GM18858 (cell line): ENCODE measurements around the gene OLFML1.
A peak's percentile ranks its signal among the peaks of the same experiment; 100 is the strongest.

Source experiments
- ATAC-seq: cut with Tn5 transposase; IDR thresholded peaks from one replicate; pipeline ENCODE4 v1.9.1; 2021; ENCODE audit not compliant: unreplicated experiment

The OLFML1 gene

DNA sequence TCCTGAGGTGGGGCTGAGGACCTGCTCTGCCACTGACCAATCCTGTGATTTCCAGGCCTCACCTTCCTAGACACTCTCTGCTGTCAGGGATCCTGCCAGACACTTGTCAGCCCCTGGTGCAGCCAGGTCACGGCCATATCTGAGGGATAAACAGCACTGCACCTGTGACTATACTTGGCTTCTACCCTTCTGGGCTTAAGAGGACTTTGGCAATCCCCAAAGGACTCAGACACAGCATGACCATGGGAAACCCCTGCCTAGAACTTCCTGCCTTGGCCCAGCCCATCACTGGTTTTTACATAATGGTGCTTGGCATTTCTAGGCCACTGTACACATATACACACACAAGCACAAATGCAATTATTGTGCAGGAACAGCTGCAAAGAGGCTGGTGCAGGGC is 11.6 kb upstream of the OLFML1 start:
- peak; percentile 86 for ATAC-seq

DNA sequence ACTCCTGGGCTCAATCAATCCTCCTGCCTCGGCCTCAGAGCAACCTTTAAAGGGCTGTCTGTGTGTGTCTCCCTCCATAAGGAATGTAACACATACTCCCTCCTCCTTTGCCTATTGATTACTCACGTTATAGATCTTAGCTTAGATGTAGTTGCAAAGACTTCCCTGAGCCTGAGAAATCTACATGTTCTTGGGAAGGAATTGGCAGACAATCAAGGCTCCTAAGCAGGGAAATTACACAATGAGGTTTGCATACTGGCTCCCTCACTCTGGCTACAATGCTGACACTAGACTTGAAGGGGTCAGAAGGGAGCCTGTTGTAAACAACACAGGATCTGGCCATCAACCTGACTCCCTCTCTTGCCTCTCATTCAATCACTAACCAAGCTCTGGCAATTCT is 5.2 kb upstream of the OLFML1 start:
- ATAC-seq = no peak

DNA sequence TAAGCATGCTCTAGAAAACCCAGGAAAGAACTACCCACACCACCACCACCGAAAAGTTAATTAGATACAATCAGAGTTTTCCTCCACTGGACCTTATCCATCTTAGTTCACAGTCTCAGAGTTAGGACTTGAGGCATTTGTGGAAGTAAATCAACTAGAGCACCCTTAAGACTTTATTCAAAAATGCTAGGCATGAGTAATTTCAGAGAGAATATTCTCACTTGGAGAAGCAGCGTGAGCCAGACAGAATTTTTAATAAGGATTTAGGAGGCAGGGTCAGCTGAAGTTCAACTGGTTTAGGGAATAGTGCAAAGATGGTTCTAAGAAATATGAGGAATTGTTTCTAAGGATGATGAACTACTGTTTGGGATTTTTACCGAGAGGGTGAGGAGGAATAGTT is 1.2 kb upstream of the OLFML1 start:
- no peak for ATAC-seq

DNA sequence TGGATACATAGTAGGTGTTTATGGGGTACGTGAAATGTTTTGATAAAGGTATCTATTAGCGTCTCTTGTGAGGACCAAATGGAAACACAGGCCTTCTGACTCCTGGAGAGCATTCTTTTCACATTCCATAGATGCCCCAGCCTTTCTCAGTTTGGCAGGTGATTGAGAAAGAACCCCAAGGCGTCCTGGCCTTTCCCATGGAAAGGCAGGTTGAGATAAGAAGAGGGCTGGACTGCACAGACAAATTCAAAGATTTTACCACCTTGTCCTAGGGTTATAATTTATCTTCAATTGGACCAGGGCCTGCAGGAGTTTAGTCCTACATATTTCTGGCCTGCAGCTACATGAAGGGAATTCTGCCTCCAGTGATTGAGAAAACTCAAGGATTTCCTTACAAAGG is 661 bp upstream of the OLFML1 start:
- ATAC-seq = no peak

DNA sequence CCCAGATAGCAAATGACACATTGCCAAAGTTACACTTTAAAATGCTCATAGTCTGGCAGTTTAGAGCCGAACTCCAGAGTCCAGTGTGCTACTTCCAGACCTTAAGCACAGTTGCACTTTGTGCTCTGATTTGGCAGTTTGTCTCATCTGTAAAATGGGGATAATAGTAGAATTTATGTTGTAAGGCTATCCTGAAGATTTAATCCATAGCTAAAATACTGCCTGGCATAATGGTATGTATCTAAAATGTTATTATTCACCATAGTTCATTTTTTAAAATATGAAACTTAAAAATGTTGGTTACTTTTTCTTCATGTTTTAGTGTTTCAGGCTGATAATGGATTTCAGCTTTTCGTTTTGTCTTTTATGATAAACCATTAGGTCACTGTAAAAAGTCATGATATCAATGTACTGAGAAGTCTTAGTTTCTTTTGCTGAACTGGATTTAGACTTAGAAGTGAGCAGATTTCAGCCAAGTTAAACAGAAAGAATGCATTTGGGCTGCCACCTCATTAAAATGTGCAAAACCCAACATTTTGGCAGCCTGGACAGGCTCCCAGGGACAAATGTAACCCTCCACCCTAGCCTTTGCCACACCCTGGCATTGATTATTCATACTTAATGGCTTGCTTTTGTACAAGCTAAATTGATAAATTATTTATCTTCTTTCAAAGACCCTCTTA is 933 bp downstream of the OLFML1 start:
- no peak for ATAC-seq

DNA sequence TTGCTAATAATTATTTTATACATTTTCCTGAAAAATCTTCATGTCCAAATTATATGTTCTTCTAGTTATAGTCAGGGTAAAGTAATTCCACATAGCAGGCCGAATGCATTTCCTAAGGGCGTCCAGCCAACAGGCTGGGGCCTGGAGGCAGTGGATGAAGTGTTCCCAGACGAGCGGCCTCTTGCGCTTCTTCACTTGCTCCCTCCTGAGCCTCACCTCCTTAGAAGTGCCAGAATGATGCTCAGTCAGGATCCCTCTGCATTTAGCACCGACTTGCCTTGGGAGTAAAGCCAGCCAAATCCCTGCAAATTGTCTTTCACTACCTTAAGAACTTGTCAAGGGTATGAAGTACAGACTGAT is 1.5 kb downstream of the OLFML1 start:
- no peak for ATAC-seq

DNA sequence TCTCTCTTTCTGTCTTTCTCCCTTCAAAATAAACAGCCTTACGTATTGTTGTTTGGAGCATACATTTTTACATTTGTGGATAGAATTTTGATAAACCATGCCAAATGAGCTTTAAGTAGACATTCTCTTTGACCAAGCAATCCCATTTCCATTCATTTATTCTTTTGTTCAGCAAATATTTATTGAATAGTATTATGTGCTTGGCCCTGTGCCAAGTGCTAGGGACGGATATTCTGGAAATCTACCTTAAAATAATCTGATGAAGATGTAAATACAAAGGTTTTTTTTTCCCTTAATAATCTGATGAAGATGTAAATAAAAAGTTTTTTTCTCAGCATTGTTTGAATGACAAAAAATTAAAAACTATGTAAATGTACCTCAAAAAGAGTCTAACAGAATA is 2.1 kb downstream of the OLFML1 start:
- ATAC-seq = no peak

DNA sequence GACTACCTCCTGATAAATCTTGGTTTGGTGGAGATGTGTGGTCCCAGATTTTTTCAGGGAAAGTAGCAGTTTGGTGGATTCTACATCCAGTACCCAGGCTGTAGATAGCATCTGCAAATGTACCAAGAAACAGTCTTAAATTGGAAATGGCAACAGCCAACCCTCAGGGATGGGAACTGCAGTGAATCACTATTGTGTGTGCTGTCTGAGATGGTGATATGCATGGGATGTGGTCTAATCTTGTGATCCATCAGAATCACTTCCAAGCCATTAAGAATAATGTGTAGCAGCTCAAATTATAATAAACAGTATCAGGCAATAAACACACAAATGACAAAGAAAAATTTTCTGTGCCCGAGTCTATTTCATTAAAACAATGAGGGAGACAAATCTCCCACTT is 3.4 kb downstream of the OLFML1 start:
- no peak for ATAC-seq

DNA sequence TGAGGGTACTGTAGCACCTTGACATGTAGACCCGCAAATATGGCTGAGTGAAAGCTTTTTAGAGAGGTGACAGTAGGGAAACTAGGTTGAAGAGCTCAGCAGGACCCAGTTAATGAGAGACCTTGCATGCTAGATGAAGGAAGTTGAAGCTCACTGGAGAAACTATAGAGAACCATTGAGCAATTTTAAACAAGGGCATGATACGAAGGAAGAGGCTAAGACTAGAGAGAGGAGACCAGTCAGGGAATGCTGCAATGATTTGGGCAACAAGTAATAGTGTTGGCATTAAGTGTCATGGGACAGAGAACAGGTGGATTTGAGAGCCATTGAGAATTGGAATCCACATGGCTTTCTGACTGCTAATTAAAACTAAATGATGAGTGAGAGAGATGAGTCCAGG is 4.1 kb downstream of the OLFML1 start:
- ATAC-seq = no peak

DNA sequence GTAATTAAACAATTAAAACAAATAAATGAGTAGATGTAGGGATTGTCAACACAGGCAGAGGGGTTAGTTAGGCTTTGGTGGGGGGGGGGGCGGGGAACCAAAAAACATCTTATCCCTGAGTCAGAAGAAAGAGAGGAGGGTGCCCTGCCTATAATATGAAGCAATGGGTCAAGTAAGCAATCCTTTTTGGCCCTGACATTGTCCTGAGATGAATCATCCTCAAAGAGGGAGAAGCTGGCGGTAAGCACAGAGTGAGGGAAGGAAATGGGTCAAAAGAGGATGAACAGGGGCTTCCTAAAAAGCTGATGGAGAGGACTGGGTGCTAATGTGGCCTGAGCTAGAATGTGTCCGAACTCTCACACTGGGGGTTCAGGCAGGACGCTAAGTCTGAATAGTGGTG is 4.7 kb downstream of the OLFML1 start:
- ATAC-seq = no peak

DNA sequence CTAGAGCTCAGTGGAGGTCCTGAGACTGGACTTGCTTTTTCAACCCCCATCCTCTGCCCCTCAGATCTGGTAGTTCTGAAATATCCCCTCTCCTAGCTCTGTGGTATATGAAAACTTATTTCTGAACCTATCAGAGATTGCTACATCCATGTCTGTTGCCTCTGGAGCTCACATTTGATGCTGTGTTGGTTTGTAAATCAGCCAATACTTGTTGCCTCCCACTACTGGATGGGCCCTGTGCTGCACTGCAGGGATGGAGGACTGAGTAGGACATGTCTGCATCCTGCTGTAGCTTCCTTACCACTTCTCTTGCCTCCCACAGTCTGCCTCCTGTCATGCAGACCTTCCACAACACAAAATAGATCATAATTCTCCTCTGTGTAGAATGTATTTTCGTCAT is 5.2 kb downstream of the OLFML1 start:
- ATAC-seq = no peak

DNA sequence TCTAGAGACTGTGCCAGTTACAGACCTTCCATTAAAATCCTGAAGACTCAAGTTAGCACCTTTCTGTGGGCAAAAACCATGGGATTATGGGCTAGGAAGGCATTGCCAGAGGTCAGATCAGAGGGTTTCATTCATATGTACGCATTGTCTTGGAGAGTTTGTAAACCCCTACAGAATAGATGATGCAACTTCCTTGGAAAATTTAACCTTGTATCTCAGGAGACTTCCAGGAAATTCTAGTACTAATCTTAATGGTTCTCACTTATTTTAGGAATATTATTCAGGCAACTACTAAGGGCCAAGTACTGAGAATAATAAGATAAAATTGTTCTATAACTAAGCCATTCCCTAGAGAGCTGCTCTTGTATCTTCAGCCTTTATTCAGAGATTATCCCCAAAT is 6.9 kb downstream of the OLFML1 start:
- ATAC-seq = no peak

DNA sequence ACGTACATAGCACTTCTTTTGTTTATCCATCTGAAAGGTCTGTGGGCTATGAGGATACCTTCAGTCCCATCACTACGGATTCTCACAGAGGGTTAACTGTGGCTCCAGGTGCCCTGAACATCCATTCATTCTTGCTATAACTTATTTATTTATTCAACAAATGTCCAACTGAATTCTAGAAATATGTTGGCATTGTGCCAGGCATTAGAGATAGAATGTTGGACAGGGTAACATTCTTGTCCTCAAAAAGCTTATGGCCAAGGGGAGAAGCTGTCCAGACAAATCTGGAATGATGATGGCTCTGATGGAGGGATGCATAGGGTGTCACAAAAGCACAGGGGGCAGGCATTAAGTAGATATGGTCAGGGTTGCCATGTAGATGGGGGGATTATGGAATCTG is 8.4 kb downstream of the OLFML1 start:
- ATAC-seq = no peak

DNA sequence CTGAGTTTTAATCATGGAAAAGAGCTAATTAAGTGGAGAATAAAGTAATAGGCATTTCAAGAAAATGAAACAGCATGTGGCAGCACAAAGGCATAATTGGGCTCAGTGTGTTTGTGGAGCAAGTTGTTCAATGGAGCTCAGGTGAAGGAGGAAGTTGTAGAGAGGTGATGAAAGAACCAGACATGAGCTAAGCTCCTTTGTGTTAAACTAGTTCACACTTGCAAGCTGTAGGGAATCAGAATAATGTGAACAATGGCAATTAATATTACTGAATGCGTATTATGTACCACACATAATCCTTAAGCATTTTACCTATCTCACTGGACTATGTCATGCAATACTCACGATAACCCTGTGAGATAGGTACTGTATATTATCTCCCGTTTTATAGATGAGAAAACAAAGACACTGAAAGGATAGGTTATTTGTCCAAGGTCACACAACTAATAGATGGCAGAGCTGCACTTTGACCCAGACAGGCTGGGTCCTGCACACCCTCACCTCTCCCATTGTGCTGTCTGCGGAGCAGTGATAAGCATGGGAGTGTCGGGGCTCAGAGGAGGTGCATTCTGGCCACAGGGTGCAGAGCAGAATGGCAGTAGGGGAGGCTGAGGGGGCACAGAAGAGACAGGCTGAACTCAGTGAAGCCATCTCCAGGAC is 8.9 kb downstream of the OLFML1 start:
- ATAC-seq = no peak

DNA sequence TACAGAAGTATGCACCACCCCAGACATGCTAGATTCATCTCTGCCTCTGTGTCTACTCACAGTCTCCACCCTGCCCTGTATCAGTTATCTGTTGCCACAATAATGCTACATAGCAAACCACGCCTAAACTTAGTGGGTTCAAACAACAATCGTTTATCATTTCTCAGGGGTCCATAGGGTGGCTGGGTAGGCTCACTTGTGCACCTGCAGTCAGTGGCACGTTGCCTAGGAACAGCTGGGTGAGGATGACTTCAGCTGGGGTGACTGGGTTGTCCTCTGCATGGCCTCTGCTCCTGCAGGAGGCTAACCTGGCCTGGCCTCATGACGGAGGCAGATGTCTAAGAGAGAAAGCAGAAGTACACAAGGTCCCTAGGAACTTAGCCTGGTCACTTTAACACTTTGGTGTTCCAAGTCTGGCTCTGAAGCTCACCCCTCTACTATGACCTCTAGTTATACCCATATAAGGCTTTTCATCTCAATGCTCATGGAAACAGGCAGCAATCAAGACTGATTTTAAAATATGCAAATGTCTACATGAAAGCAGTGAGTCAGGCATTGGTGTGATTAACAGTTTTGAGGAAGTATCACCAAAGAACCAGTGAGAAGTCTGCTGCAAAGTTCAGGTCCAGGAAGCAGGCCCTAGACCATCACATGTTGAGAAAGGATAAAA is 10.7 kb downstream of the OLFML1 start:
- ATAC-seq = peak; percentile 90

DNA sequence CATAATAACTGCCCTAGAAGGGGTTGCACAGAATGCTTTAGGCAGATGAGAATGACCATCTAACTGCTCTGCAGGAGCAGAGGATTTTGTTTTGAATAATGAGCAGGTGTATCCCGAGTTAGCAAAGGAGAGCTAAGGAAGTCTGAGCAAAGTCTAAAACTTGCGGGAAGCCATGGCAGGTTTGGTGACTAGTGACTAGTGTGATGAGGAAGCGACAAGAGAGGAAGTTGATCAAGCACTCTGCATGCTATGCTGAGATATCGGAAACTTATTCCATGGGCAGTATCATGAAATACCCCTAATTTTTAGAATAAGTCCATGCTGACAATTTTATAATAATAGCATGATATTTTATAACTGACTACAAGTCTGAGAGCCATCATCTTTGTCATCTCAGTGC is 12.9 kb downstream of the OLFML1 start:
- no peak for ATAC-seq

DNA sequence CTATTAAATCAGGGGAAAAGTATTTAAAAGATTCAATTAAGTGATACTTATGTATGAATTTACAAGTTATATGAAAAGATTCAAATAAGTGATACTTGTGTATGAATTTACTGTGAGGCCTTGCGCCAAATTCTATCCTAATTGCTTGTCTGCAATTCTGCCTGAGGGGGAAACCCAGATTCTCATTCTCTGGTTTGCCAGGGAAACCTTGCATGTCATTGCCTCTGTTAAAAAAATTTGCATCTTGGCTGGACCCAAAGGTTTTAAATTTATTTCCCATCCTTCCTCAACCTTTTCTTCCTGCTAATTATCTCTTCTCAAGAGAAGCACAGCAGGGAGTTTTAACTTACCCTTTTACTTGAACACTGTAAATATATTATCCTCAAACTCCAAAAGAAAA is 13.8 kb downstream of the OLFML1 start:
- no peak for ATAC-seq

DNA sequence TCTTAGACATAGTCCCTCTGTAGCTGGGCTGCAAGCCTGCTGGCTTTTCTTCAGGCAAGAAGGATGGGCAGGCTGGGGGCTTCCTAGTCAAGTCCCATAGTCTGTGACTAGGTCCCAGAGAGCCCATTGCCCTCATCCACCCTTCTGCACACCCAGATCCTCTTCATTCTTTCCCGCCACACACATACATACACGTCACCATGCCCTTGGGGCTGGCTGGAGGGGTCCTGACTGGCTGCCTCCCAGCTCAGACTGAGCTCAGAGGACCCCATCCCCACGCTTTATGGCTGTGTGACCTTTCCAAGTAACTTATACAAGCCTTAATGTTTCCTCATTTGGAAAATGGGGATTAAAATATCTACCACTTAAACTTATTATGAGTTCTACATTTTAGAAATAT is 14.9 kb downstream of the OLFML1 start:
- ATAC-seq = no peak

DNA sequence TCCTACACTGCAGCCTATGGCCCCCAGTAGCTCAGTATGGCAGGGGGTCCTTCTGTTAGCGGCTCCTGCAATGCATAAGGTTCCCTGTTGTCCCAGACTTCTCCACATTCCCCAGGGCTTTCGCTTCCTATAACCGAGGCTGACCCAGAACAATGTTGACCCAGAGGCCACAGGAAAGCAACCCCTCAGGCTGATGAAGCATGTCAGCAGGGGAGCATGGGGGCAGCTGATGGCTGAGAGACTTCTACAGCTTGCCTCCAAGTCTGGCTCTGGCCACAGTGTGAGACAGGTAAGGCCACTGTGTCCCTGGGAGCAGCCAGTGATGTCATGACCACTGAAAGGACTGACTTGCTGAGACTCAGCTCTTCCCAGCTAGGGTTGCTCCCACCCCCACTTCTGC is 15.9 kb downstream of the OLFML1 start:
- ATAC-seq = no peak

DNA sequence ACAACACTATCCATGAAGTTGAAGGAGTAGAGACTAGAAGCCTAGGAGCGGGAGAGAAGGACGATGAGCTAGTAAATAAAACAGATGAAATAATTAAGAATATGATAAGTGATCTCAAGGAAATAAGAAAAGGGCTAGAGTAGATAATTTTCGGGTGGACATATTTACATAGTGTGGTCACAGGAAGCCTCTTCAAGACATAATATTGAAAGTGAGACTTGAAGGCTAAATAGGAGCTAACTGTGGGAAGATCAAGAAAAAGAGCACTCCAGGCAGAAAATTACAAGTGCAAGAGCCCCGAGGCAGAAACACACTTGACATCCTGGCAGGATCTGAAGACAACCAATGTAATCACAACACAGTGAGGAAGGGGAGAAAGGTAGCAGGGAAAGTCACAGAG is 16.6 kb downstream of the OLFML1 start:
- ATAC-seq = no peak

DNA sequence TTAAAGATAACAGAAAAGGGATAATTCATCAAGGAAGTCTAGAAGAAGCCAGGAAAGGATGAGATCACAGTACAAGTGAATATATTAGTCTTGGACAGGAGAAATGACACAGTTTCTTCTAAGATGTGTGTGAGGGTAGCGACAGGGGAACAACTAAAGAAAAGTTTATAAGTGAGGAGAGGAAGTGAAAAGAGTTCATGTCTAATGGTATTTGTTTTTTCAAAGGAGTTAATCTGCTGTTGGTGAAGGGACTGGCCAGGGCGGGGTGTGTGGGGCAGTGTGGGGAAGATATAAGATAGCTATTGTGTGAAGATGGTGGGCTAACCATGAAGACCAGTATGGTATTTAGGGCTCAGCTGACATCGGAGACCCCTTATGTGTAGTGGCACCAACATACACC is 20.9 kb downstream of the OLFML1 start:
- ATAC-seq = no peak

DNA sequence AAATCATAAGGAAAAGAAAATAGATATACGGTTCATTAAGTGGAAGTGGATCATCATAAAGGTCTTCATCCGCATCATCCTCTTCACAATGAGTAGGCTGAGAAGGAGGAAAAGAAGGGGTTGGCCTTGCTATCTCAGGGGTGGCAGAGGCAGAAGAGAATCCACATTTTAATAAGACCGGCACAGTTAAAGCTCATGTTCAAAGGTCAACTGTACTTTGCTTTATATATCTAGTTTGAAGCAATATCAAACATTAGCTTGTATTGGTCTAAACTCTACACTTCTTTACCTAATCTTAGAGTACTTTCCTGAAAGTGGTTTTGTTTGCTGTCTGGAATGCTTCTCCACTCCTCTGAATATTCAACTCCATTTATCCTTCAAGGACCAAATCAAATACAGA is 22.8 kb downstream of the OLFML1 start:
- ATAC-seq = no peak

DNA sequence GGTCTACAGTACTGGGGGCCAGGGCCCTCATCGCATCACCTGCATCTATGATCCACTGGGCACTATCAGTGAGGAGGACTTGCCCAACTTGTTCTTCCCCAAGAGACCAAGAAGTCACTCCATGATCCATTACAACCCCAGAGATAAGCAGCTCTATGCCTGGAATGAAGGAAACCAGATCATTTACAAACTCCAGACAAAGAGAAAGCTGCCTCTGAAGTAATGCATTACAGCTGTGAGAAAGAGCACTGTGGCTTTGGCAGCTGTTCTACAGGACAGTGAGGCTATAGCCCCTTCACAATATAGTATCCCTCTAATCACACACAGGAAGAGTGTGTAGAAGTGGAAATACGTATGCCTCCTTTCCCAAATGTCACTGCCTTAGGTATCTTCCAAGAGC is 24.7 kb downstream of the OLFML1 start:
- no peak for ATAC-seq
